Measurements from ENCODE around the gene CTNNA1.
"Not testable (repeated sequence)": the region's sequence is repeated elsewhere in the genome, so short reads cannot be mapped to it uniquely, and the experiment has no call there.

CTNNA1 gene

DNA sequence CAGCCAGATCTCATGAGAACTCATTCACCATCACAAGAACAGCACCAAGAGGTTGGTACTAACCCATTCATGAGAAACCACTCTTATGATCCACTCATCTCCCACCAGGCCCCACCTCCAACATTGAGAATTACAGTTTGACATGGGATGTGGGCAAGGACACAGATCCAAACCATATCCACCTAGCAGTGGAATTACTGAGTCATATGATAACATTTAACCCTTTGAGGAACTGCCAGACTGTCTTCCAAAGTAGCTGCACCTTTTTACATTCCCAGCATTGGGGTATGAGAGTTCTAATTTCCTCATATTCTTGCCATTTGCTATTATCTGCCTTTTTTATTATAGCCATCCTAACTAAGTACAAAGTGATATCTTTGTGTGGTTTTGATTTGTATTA is 51.9 kb downstream of the CTNNA1 start:
- POLR2A ChIA-PET = no interaction called here
- CTCF ChIA-PET = interaction anchor here (1.0 to 5.1 kb wide), 4 partner anchors 13 to 59 kb away, joined by 3 to 26 read pairs (median 6); no protein-coding TSS in a partner anchor
- peaks cover 0 to 9% (median 5%) of the 10 kb centered on the region in 4 experiments for H3K36me3 ChIP-seq (ENCODE audit: control insufficient read depth in 4 of 4, insufficient read depth in 4 of 4, low read length in 3 of 4)

DNA sequence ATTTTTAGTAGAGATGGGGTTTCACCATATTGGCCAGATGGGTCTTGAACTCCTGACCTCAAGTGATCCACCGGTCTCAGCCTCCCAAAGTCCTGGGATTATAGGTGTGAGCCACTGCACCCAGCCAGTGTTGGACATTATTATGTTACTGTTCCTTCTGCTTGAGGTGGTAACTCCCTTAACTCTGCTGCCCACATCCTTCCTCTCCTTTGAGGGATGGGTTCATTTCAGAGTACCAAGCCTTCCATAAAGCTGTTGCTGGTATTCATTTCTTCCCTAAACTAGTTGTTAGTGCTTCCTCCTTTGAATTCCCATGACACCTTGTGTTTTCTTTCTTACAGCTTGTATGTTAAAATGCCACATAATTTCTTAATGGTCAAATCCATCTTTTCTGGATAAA is 54.0 kb downstream of the CTNNA1 start:
- DNase-seq = peak in 2 of 3 donors; percentile 49 to 58
- H3K36me3 ChIP-seq (ENCODE audit: control insufficient read depth in 4 of 4, insufficient read depth in 4 of 4, low read length in 3 of 4) = peaks cover 0 to 17% (median 7%) of the 10 kb centered on the region in 4 experiments
- H3K27me3 ChIP-seq (replicated peaks in 2 of 5; ENCODE audit: control insufficient read depth in 4 of 5, insufficient read depth in 5 of 5, low read length in 4 of 5) = no peaks in the 10 kb centered on the region
- no peak overlapping the region for H3K27ac ChIP-seq (ENCODE audit: insufficient read depth in 1 of 2, low read depth in 1 of 2, low read length in 2 of 2, poor library complexity in 1 of 2, severe bottlenecking in 2 of 2)
- peaks cover 4 to 10% (median 5%) of the 10 kb centered on the region in 4 experiments for H3K4me1 ChIP-seq (ENCODE audit: control extremely low read depth in 1 of 4, control insufficient read depth in 4 of 4, insufficient read depth in 4 of 4, low read length in 3 of 4)
- WGBS (ENCODE audit: insufficient coverage) = 80% methylated on average over 1 of the region's 1 CpG
- H3K4me3 ChIP-seq (ENCODE audit: control insufficient read depth in 1 of 7, extremely low read depth in 1 of 7, insufficient read depth in 4 of 7, low read depth in 2 of 7, low read length in 6 of 7) = peak overlapping the region in 1 of 7 experiments; percentile 17
- ChIA-PET CTCF (interaction anchor here (0.9 to 5.1 kb wide), 6 partner anchors 10 to 20 kb away, joined by 3 to 26 read pairs (median 4); no protein-coding TSS in a partner anchor), POLR2A (interaction anchor here (0.6 kb wide), 1 partner anchor 196 kb away, joined by 3 read pairs; no protein-coding TSS in a partner anchor)
- H3K9me3 ChIP-seq (ENCODE audit: control extremely low read depth in 1 of 5, control insufficient read depth in 4 of 5, insufficient read depth in 2 of 5, low read depth in 1 of 5, low read length in 4 of 5) = peaks cover 0 to 2% (median 0%) of the 10 kb centered on the region in 5 experiments

More for the DNA sequence above, 51.9 kb downstream of the CTNNA1 start:
- Histone ChIP-seq H3K9me3 (ENCODE audit: control extremely low read depth in 1 of 5, control insufficient read depth in 4 of 5, insufficient read depth in 2 of 5, low read depth in 1 of 5, low read length in 4 of 5) (peaks cover 0 to 4% (median 0%) of the 10 kb centered on the region in 5 experiments), H3K27me3 (replicated peaks in 2 of 5; ENCODE audit: control insufficient read depth in 4 of 5, insufficient read depth in 5 of 5, low read length in 4 of 5) (no peaks in the 10 kb centered on the region), H3K4me3 (ENCODE audit: control insufficient read depth in 1 of 7, extremely low read depth in 1 of 7, insufficient read depth in 4 of 7, low read depth in 2 of 7, low read length in 6 of 7) (no peak overlapping the region), H3K27ac (ENCODE audit: insufficient read depth in 1 of 2, low read depth in 1 of 2, low read length in 2 of 2, poor library complexity in 1 of 2, severe bottlenecking in 2 of 2) (no peak overlapping the region), H3K4me1 (ENCODE audit: control extremely low read depth in 1 of 4, control insufficient read depth in 4 of 4, insufficient read depth in 4 of 4, low read length in 3 of 4) (peaks cover 4 to 10% (median 5%) of the 10 kb centered on the region in 4 experiments)
- no peak for DNase-seq

DNA sequence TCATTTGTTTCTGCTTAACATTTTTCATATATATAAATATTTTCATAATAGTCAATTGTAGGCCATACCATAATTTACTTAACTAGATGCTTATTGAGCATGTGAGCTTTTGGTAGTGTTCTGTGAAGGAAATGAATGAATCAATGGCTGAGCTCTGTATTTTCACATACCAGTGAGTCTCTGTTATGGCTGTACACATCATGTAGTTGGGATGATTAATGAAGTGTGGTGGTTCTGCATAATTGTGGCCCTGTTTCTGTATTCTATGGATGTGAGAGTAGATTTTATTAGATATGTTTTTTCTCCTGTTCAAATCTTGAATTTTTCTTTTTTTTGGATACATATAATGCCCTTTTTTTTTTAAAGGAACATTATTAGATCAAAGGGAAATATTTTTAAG is 56.2 kb downstream of the CTNNA1 start:
- POLR2A ChIA-PET = no interaction called here
- no peak for DNase-seq
- CTCF ChIA-PET = interaction anchor here (1.5 to 5.1 kb wide), 3 partner anchors 13 to 20 kb away, joined by 5 to 26 read pairs (median 14); no protein-coding TSS in a partner anchor
- no peak overlapping the region for H3K27ac ChIP-seq (ENCODE audit: insufficient read depth in 1 of 2, low read depth in 1 of 2, low read length in 2 of 2, poor library complexity in 1 of 2, severe bottlenecking in 2 of 2)
- peaks cover 0 to 2% (median 0%) of the 10 kb centered on the region in 5 experiments for H3K9me3 ChIP-seq (ENCODE audit: control extremely low read depth in 1 of 5, control insufficient read depth in 4 of 5, insufficient read depth in 2 of 5, low read depth in 1 of 5, low read length in 4 of 5)
- no peaks in the 10 kb centered on the region for H3K27me3 ChIP-seq (replicated peaks in 2 of 5; ENCODE audit: control insufficient read depth in 4 of 5, insufficient read depth in 5 of 5, low read length in 4 of 5)
- H3K36me3 ChIP-seq (ENCODE audit: control insufficient read depth in 4 of 4, insufficient read depth in 4 of 4, low read length in 3 of 4) = peaks cover 6 to 28% (median 8%) of the 10 kb centered on the region in 4 experiments
- H3K4me1 ChIP-seq (ENCODE audit: control extremely low read depth in 1 of 4, control insufficient read depth in 4 of 4, insufficient read depth in 4 of 4, low read length in 3 of 4) = peaks cover 4 to 10% (median 5%) of the 10 kb centered on the region in 4 experiments
- H3K4me3 ChIP-seq (ENCODE audit: control insufficient read depth in 1 of 7, extremely low read depth in 1 of 7, insufficient read depth in 4 of 7, low read depth in 2 of 7, low read length in 6 of 7) = no peak overlapping the region

DNA sequence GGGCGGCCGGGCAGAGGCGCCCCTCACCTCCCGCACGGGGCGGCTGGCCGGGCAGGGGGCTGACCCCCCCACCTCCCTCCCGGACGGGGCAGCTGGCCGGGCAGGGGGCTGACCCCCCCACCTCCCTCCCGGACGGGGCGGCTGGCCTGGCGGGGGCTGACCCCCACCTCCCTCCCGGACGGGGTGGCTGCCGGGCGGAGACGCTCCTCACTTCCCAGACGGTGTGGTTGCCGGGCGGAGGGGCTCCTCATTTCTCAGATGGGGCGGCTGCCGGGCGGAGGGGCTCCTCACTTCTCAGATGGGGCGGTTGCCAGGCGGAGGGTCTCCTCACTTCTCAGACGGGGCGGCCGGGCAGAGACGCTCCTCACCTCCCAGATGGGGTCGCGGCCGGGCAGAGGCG is 57.6 kb downstream of the CTNNA1 start:
- H3K36me3 ChIP-seq (ENCODE audit: control insufficient read depth in 4 of 4, insufficient read depth in 4 of 4, low read length in 3 of 4) = peaks cover 3 to 30% (median 6%) of the 10 kb centered on the region in 4 experiments

DNA sequence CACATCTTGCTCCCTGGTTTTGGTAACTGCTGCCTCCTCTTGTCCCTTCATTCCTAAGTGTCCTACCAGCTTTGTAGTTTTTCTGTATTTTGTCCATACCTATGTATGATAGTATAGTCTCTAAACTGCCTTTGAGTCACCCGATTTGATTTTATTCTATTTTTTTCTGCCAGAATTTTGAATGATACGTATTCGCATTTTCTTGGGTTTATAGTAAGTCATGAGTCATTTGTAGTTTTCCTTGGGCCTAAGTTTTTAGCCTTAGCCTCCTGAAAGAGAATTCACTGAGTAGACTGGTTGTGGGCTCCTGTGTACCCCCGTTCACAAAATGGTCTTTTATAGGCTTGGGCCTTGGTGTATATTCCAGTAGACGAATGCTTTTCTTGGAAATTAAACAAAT is 62.3 kb downstream of the CTNNA1 start:
- CTCF ChIA-PET = interaction anchor here (1.1 to 1.6 kb wide), 2 partner anchors 9 to 11 kb away, joined by 3 to 5 read pairs; no protein-coding TSS in a partner anchor
- no peak for DNase-seq
- POLR2A ChIA-PET = no interaction called here
- Histone ChIP-seq H3K27ac (ENCODE audit: insufficient read depth in 1 of 2, low read depth in 1 of 2, low read length in 2 of 2, poor library complexity in 1 of 2, severe bottlenecking in 2 of 2) (no peak overlapping the region), H3K27me3 (replicated peaks in 2 of 5; ENCODE audit: control insufficient read depth in 4 of 5, insufficient read depth in 5 of 5, low read length in 4 of 5) (no peaks in the 10 kb centered on the region), H3K9me3 (ENCODE audit: control extremely low read depth in 1 of 5, control insufficient read depth in 4 of 5, insufficient read depth in 2 of 5, low read depth in 1 of 5, low read length in 4 of 5) (no peaks in the 10 kb centered on the region), H3K4me3 (ENCODE audit: control insufficient read depth in 1 of 7, extremely low read depth in 1 of 7, insufficient read depth in 4 of 7, low read depth in 2 of 7, low read length in 6 of 7) (no peak overlapping the region), H3K36me3 (ENCODE audit: control insufficient read depth in 4 of 4, insufficient read depth in 4 of 4, low read length in 3 of 4) (peaks cover 4 to 40% (median 8%) of the 10 kb centered on the region in 4 experiments), H3K4me1 (ENCODE audit: control extremely low read depth in 1 of 4, control insufficient read depth in 4 of 4, insufficient read depth in 4 of 4, low read length in 3 of 4) (no peaks in the 10 kb centered on the region)
- WGBS (ENCODE audit: insufficient coverage) = 95% methylated on average over 3 of the region's 5 CpGs

More for the DNA sequence above, 57.6 kb downstream of the CTNNA1 start:
- WGBS (ENCODE audit: insufficient coverage) = 98% methylated on average over 10 of the region's 35 CpGs
- CTCF ChIA-PET; H3K27me3 ChIP-seq (replicated peaks in 2 of 5; ENCODE audit: control insufficient read depth in 4 of 5, insufficient read depth in 5 of 5, low read length in 4 of 5); H3K27ac ChIP-seq (ENCODE audit: insufficient read depth in 1 of 2, low read depth in 1 of 2, low read length in 2 of 2, poor library complexity in 1 of 2, severe bottlenecking in 2 of 2); DNase-seq; H3K9me3 ChIP-seq (ENCODE audit: control extremely low read depth in 1 of 5, control insufficient read depth in 4 of 5, insufficient read depth in 2 of 5, low read depth in 1 of 5, low read length in 4 of 5); H3K4me1 ChIP-seq (ENCODE audit: control extremely low read depth in 1 of 4, control insufficient read depth in 4 of 4, insufficient read depth in 4 of 4, low read length in 3 of 4); H3K4me3 ChIP-seq (ENCODE audit: control insufficient read depth in 1 of 7, extremely low read depth in 1 of 7, insufficient read depth in 4 of 7, low read depth in 2 of 7, low read length in 6 of 7); POLR2A ChIA-PET: not testable (repeated sequence)

DNA sequence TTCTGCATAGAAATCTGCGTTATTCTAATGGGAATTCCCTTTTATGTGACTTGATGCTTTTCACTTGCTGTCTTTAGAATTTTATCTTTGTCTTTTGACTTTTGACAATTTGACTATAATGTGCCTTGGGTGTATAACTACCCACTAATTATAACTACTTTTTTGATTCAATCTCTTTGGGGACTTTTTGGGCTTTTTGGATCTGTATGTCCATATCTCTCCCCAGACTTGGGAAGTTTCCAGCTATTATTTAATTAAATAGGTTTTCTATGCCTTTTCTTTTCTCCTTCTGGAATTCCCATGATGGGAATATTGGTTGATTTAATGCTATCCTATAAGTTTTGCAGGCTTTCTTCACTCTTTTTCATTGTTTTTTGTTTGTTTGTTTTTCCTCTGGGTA is 64.0 kb downstream of the CTNNA1 start:
- ChIA-PET POLR2A (interaction anchor here (0.6 kb wide), 2 partner anchors 19 to 46 kb away, joined by 3 to 5 read pairs; no protein-coding TSS in a partner anchor), CTCF (no interaction called here)
- Histone ChIP-seq H3K36me3 (ENCODE audit: control insufficient read depth in 4 of 4, insufficient read depth in 4 of 4, low read length in 3 of 4) (peaks cover 0 to 34% (median 10%) of the 10 kb centered on the region in 4 experiments), H3K4me3 (ENCODE audit: control insufficient read depth in 1 of 7, extremely low read depth in 1 of 7, insufficient read depth in 4 of 7, low read depth in 2 of 7, low read length in 6 of 7) (no peak overlapping the region), H3K9me3 (ENCODE audit: control extremely low read depth in 1 of 5, control insufficient read depth in 4 of 5, insufficient read depth in 2 of 5, low read depth in 1 of 5, low read length in 4 of 5) (no peaks in the 10 kb centered on the region), H3K27ac (ENCODE audit: insufficient read depth in 1 of 2, low read depth in 1 of 2, low read length in 2 of 2, poor library complexity in 1 of 2, severe bottlenecking in 2 of 2) (no peak overlapping the region), H3K4me1 (ENCODE audit: control extremely low read depth in 1 of 4, control insufficient read depth in 4 of 4, insufficient read depth in 4 of 4, low read length in 3 of 4) (no peaks in the 10 kb centered on the region), H3K27me3 (replicated peaks in 2 of 5; ENCODE audit: control insufficient read depth in 4 of 5, insufficient read depth in 5 of 5, low read length in 4 of 5) (no peaks in the 10 kb centered on the region)
- WGBS (ENCODE audit: insufficient coverage) = no CpG with 5 or more reads among the region's 1 CpG
- DNase-seq = no peak

DNA sequence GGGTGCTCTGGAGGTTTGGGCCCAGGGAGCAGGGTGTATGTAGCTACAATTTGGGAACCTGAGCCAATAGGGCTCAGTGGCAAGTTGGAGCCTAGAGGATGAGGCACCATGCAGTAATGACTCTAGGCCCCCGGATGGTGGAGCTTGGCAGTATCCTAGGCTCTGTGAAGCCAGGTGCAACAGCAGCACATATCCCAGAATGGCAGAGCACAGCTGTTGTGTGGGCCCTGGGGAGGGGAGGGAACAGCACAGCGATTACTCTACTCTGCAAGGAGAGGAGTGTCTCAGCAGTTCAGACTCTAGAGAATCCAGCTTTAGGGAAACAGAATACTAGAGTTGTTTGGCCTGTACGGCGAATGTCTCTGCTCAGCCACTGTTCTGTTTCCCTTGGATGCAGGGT is 65.9 kb downstream of the CTNNA1 start:
- Histone ChIP-seq H3K27ac (ENCODE audit: insufficient read depth in 1 of 2, low read depth in 1 of 2, low read length in 2 of 2, poor library complexity in 1 of 2, severe bottlenecking in 2 of 2) (no peak overlapping the region), H3K4me1 (ENCODE audit: control extremely low read depth in 1 of 4, control insufficient read depth in 4 of 4, insufficient read depth in 4 of 4, low read length in 3 of 4) (no peaks in the 10 kb centered on the region), H3K36me3 (ENCODE audit: control insufficient read depth in 4 of 4, insufficient read depth in 4 of 4, low read length in 3 of 4) (peaks cover 0 to 26% (median 6%) of the 10 kb centered on the region in 4 experiments), H3K4me3 (ENCODE audit: control insufficient read depth in 1 of 7, extremely low read depth in 1 of 7, insufficient read depth in 4 of 7, low read depth in 2 of 7, low read length in 6 of 7) (no peak overlapping the region), H3K27me3 (replicated peaks in 2 of 5; ENCODE audit: control insufficient read depth in 4 of 5, insufficient read depth in 5 of 5, low read length in 4 of 5) (no peaks in the 10 kb centered on the region), H3K9me3 (ENCODE audit: control extremely low read depth in 1 of 5, control insufficient read depth in 4 of 5, insufficient read depth in 2 of 5, low read depth in 1 of 5, low read length in 4 of 5) (no peaks in the 10 kb centered on the region)
- 97% methylated on average over 4 of the region's 4 CpGs for WGBS (ENCODE audit: insufficient coverage)
- CTCF ChIA-PET = interaction anchor here (1.2 kb wide), 1 partner anchor 29 kb away, joined by 3 read pairs; no protein-coding TSS in a partner anchor
- no peak for DNase-seq
- POLR2A ChIA-PET = no interaction called here
